Measurements from ENCODE around the gene ITGA6. TPM values are rescaled to one million over a fixed set of nuclear protein-coding genes. Genes with fewer than 3 reads are reported as not detected.

The ITGA6 gene
- polyA plus RNA-seq, 1 experiment = 14.8 TPM

DNA sequence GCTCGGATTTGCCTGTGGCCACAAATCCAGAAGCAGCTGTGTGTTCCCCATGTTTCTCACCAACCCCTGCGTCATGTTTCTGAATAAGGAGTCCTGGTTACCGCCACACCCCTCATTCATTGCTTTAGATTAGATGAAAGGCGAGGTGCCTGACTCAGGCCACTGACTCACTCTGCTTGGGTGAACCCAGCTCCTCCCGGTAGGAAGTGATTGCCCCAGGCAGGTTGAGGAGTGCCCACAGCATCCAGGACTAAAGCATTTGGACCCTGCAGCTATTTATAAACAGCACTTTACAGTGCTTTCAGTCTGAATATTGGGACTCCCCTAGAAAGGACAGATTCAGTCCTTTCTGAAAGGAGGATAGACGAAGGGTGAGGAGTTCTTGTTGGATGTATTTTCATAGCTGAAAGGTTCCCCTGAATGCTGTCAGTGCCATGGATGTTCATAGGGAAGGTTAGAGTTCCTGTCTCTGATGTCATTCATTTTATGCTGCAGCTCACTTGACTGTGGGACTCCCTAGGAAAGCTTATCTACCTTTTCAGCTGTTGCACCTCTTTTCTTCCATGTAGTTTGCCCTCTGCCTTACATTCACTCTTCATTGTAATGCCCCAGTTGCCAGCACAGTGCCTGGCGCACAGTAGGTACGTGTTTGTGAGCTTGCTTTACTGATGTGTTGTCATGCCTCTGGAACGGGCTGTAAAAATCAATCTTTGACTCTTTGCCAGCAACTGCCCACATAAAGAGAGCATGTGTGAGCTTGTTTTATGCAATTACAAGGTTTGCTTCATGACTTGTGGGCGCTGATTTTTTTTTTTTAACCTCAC is 14.9 kb downstream of the ITGA6 start:
- H3K27ac ChIP-seq (ENCODE audit: low read depth, low read length) = no peak overlapping the region

DNA sequence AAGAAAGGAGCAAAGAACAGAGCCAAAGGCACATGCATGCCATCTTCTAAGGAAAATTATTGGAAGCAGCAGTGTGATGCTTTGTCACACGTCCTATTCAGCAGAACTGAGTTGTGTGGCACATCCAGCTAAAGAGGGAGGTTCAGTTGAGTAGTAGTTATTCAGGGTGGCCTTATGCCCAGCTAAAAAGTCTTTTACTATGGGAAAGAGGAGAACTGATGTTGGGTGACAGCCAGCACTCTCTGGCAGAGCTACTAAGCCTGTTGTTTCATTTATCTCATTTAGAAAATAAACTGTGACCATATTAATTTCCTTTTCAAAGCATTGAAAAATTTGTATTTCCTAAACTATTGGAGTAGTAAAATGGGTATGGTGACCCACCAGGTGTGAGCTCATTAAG is 18.5 kb downstream of the ITGA6 start:
- TF ChIP-seq, protein P1, sequence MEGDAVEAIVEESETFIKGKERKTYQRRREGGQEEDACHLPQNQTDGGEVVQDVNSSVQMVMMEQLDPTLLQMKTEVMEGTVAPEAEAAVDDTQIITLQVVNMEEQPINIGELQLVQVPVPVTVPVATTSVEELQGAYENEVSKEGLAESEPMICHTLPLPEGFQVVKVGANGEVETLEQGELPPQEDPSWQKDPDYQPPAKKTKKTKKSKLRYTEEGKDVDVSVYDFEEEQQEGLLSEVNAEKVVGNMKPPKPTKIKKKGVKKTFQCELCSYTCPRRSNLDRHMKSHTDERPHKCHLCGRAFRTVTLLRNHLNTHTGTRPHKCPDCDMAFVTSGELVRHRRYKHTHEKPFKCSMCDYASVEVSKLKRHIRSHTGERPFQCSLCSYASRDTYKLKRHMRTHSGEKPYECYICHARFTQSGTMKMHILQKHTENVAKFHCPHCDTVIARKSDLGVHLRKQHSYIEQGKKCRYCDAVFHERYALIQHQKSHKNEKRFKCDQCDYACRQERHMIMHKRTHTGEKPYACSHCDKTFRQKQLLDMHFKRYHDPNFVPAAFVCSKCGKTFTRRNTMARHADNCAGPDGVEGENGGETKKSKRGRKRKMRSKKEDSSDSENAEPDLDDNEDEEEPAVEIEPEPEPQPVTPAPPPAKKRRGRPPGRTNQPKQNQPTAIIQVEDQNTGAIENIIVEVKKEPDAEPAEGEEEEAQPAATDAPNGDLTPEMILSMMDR (IDR thresholded peaks at IDR 0.05; ENCODE audit: low read depth, low read length) = no peak
- ChIA-PET POLR2A (no interaction called here), CTCF (interaction anchor here (0.6 to 8.9 kb wide), 2 partner anchors 16 to 487 kb away, joined by 5 to 68 read pairs; no protein-coding TSS in a partner anchor)
- Histone ChIP-seq H3K4me3 (ENCODE audit: low read depth, low read length) (no peak overlapping the region), H3K27me3 (ENCODE audit: control insufficient read depth, insufficient read depth, low read length) (no peaks in the 10 kb centered on the region), H3K9me3 (ENCODE audit: control insufficient read depth, insufficient read depth, low read length) (no peaks in the 10 kb centered on the region), H3K27ac (ENCODE audit: low read depth, low read length) (no peak overlapping the region)
- DNase-seq (ENCODE audit: low read depth, low spot score) = no peak

More for the DNA sequence above, 14.9 kb downstream of the ITGA6 start:
- peak; percentile 73 for DNase-seq (ENCODE audit: low read depth, low spot score)
- Histone ChIP-seq H3K4me3 (ENCODE audit: low read depth, low read length) (no peak overlapping the region), H3K9me3 (ENCODE audit: control insufficient read depth, insufficient read depth, low read length) (no peaks in the 10 kb centered on the region), H3K27me3 (ENCODE audit: control insufficient read depth, insufficient read depth, low read length) (no peaks in the 10 kb centered on the region)
- ChIA-PET POLR2A (interaction anchor here (1.0 to 1.9 kb wide), 3 partner anchors 15 to 270 kb away, joined by 3 to 5 read pairs (median 5); partner anchors contain the start of gene ITGA6), CTCF (interaction anchor here (1.1 to 8.9 kb wide), 4 partner anchors 9 to 270 kb away, joined by 3 to 68 read pairs (median 4); partner anchors contain the start of gene ITGA6)
- TF ChIP-seq, protein P1 (IDR thresholded peaks at IDR 0.05; ENCODE audit: low read depth, low read length) = no peak

DNA sequence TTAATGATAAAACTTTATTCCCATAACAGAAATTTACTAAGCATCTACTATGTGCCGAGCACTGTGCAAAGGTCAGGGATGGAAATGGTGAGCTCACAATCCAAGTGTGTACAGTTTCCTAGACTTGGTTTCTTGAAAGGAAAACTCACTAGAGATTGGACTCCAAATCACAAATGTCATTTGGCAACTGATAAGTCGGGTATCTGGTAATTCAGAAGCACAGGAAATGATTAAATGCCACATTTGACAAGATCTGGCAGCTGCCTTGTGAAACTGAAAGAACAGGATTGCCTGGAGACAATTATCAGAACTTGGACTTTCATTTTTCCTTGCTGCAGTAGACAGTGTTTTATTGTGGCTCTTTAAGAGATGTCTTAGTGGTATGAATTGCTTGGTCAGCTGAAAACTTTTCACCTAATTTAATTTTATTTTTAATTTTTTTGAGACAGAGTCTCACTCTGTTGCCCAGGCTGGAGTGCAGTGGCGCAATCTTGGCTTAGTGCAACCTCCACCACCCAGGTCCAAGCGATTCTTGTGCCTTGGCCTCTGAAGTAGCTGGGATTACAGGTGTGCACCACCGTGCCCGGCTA is 19.2 kb downstream of the ITGA6 start:
- H3K27ac ChIP-seq (ENCODE audit: low read depth, low read length) = no peak overlapping the region
- no peak for DNase-seq (ENCODE audit: low read depth, low spot score)
- POLR2A ChIA-PET = interaction anchor here (1.1 kb wide), 1 partner anchor 278 kb away, joined by 3 read pairs; no protein-coding TSS in a partner anchor
- no peaks in the 10 kb centered on the region for H3K27me3 ChIP-seq (ENCODE audit: control insufficient read depth, insufficient read depth, low read length)
- H3K4me3 ChIP-seq (ENCODE audit: low read depth, low read length) = no peak overlapping the region
- H3K9me3 ChIP-seq (ENCODE audit: control insufficient read depth, insufficient read depth, low read length) = no peaks in the 10 kb centered on the region
- TF ChIP-seq, protein P1 (IDR thresholded peaks at IDR 0.05; ENCODE audit: low read depth, low read length) = no peak
- CTCF ChIA-PET = interaction anchor here (0.6 to 8.9 kb wide), 3 partner anchors 15 to 38 kb away, joined by 3 to 68 read pairs (median 15); no protein-coding TSS in a partner anchor

DNA sequence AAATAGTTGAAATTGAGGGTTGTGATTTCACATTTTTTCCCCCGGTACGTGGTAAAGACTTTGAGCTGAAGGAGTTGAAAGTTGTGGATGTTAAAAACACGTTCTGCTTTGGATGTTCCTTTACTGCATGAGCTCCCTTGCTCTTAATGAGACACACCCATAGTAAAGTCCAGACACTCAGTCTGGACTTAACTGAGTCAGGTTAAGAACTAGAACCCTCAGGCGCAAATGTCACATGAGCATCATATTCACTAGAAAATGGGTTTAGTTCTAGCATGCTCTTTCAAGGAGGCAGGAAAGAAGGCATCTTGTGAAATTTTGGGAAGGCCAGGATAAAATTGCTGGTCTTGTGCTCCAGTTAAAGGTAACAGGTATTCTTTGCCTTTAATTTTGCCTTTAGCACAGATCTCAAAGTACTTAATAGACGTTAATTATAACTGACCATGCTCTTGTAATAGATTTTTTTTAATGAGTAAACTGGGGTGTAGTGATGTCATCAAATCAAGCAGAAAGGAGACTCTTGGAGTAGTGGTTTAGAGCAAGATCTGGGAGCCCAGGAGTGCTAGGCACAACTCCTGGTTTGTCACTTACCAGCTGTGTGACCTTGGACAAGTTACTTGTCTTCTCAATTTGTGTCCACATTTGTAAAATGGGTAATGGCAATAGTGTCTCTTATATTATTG is 20.6 kb downstream of the ITGA6 start:
- no peak for DNase-seq (ENCODE audit: low read depth, low spot score)
- TF ChIP-seq, protein P1 (IDR thresholded peaks at IDR 0.05; ENCODE audit: low read depth, low read length) = no peak
- Histone ChIP-seq H3K27me3 (ENCODE audit: control insufficient read depth, insufficient read depth, low read length) (no peaks in the 10 kb centered on the region), H3K9me3 (ENCODE audit: control insufficient read depth, insufficient read depth, low read length) (no peaks in the 10 kb centered on the region), H3K27ac (ENCODE audit: low read depth, low read length) (no peak overlapping the region), H3K4me3 (ENCODE audit: low read depth, low read length) (no peak overlapping the region)
- ChIA-PET CTCF (interaction anchor here (1.0 to 2.3 kb wide), 3 partner anchors 14 to 247 kb away, joined by 3 to 15 read pairs (median 3); no protein-coding TSS in a partner anchor), POLR2A (interaction anchor here (1.1 kb wide), 1 partner anchor 280 kb away, joined by 3 read pairs; no protein-coding TSS in a partner anchor)

Measured in AG04450 (cell line).